ENCODE data around the gene N4BP2L2. TPM values are rescaled to one million over a fixed set of nuclear protein-coding genes. Genes with fewer than 3 reads are reported as not detected.
A peak's percentile ranks its signal among the peaks of the same experiment; 100 is the strongest.

Gene N4BP2L2
- total and polyA plus RNA-seq, 2 experiments from 2014 or later, result 63.1 to 160 TPM

- peak; percentile 21; the same call in 1 of the 3 replicates for ATAC-seq
Observed at GRCh38 chr13:32495429-32495828, 43.2 kb downstream of the N4BP2L2 start.

More at GRCh38 chr13:32495429-32495828, 43.2 kb downstream of the N4BP2L2 start:
- Histone ChIP-seq H3K4me1 (ENCODE audit: insufficient read depth) (no peaks in the 10 kb centered on the region), H2AFZ (no peak overlapping the region), H3K27me3 (ENCODE audit: insufficient read depth) (no peaks in the 10 kb centered on the region), H3F3A (replicated peaks; ENCODE audit: low read depth) (no peaks in the 10 kb centered on the region), H3K79me2 (replicated peaks; ENCODE audit: insufficient read depth) (no peaks in the 10 kb centered on the region), H3K4me3 (no peak overlapping the region), H3K27ac (ENCODE audit: low read depth) (no peak overlapping the region), H3K36me3 (ENCODE audit: insufficient read depth) (no peaks in the 10 kb centered on the region), H3K9me2 (ENCODE audit: insufficient read depth) (no peaks in the 10 kb centered on the region), H3K4me2 (no peak overlapping the region), H4K20me1 (replicated peaks; ENCODE audit: insufficient read depth) (peaks cover 18% of the 10 kb centered on the region; the same call in 1 of the 2 replicates)
- Mint-ChIP-seq H3K36me3 (ENCODE audit: low read depth) (no peaks in the 10 kb centered on the region), H3K4me3 (no peak overlapping the region), H3K9me3 (no peaks in the 10 kb centered on the region), H3K27ac (no peak overlapping the region), H3K27me3 (ENCODE audit: insufficient read depth, low read depth, poor library complexity) (peaks cover 3% of the 10 kb centered on the region), H3K4me1 (no peaks in the 10 kb centered on the region)
- TF ChIP-seq JUNB (IDR thresholded peaks at IDR 0.05; ENCODE audit: unreplicated experiment) (no peak), NANOG (IDR thresholded peaks at IDR 0.05; ENCODE audit: borderline replicate concordance) (no peak), STAT1 (IDR thresholded peaks at IDR 0.05; ENCODE audit: unreplicated experiment) (no peak), ZNF462 (CRISPR knock-in tag; IDR thresholded peaks at IDR 0.05) (no peak), ETS1 (IDR thresholded peaks at IDR 0.05) (no peak), POLR2AphosphoS5 (IDR thresholded peaks at IDR 0.05; ENCODE audit: low read depth) (no peak), EZH2 (IDR thresholded peaks at IDR 0.05; ENCODE audit: low read depth, unreplicated experiment) (no peak), ZNF114 (CRISPR knock-in tag; IDR thresholded peaks at IDR 0.05) (no peak), EZH2phosphoT487 (IDR thresholded peaks at IDR 0.05; ENCODE audit: unreplicated experiment) (no peak), ZNF331 (CRISPR knock-in tag; IDR thresholded peaks at IDR 0.05; ENCODE audit: low read depth) (no peak), CREB1 (CRISPR knock-in tag; IDR thresholded peaks at IDR 0.05; ENCODE audit: low read depth) (no peak), CTCF (conservative IDR thresholded peaks at IDR 0.05; ENCODE audit: low read depth in 2 of 2) (no peak), REST (IDR thresholded peaks at IDR 0.05; ENCODE audit: unreplicated experiment) (no peak)
- no peak for DNase-seq (ENCODE audit: low spot score)

Data from GM23338 (cell line).